Stimulated activated naive CD4-positive, alpha-beta T cell (primary cell): ENCODE results near the gene TMEM11.
"Not testable (repeated sequence)": the region's sequence is repeated elsewhere in the genome, so short reads cannot be mapped to it uniquely, and the experiment has no call there.

Experiments used
- DNase-seq, 6 experiments: peaks; one replicate each; lab custom pipeline; 2025; lab: John Stamatoyannopoulos, UW

TMEM11 gene

DNA sequence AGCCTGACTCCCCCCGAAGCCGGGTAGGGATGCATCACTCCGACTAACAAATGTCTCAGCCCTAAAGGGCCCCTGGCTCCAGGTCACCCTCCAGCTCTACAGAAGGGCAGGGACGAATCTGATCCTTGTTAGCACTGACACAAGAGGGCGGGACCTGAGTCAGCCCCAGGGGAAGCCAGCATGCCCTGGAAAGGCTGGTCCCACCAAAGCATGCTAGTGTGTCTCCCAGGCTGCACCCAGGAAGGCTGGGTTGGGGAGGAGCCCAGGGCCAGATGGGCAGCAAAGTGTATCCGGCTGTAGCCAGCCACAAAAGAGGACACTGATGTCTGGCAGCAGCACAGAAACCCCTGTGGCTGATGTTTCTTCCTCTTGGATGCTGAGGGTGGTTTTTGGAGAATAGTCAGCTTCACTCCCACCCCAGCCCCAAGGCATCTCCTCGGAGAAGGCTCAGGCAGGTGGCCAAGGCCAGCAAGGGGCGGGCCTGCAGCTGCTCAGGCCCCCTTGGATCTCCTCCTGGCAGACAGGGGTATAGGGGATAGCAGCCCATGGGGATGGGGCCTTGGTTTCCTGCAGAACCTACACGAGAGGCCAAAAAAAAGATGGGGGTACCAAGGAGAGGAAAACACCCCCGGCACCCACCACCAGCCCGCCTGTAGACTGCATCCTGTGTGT lies 28.2 kb upstream of the TMEM11 start:
- no peak for DNase-seq

DNA sequence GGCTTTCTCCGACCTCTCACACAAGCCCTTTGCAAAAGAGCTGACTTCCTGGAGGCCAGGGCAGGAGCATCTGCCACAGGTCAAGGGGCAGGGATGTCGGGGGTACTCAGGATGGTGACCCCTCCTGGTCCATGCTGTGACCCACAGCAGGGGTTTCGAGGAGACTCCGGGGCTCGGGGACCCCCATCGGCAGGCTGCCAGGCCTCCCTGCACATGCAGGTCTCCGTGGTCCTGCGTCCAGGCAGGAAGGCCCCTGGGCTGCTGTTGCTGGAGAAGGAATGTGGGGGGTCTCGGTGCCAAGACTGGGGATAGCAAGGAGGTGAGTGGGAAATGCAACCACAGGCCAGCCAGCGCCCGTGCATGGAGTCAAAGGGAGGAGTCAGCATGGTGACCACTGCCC lies 27.6 kb upstream of the TMEM11 start:
- no peak for DNase-seq

DNA sequence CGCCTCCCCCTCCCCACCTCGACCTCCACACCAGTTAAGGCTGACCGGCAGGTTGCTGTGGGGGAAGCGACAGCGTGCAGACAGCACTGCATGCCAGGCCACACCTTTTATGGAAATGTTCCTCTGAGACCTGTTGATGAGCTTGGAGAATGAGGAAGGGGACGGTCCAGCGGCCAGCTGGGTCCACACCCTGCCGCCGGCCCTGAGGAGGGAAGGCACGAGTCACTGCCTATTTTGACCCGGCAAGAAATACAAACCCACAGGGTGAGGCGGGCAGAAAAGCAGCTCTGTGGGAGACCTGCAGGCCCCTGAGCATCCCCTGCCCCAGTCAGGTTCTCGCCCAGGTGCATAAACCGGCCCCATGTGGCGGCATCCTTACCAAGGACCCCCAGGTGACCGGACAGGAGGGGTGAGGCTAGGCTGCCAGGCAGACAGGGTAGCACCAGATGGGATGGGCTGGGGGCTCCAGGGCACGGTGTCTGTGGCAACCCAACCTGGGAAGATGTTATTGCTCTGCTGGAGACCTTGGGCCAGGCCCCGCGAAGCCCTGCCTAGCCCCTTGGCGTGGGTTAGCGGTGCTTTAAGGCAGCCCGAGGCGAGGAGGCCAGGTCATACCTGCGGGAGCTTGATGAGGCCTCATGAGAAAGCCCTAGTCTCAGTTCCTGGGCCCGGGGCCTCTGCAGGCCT lies 26.6 kb upstream of the TMEM11 start:
- no peak for DNase-seq

DNA sequence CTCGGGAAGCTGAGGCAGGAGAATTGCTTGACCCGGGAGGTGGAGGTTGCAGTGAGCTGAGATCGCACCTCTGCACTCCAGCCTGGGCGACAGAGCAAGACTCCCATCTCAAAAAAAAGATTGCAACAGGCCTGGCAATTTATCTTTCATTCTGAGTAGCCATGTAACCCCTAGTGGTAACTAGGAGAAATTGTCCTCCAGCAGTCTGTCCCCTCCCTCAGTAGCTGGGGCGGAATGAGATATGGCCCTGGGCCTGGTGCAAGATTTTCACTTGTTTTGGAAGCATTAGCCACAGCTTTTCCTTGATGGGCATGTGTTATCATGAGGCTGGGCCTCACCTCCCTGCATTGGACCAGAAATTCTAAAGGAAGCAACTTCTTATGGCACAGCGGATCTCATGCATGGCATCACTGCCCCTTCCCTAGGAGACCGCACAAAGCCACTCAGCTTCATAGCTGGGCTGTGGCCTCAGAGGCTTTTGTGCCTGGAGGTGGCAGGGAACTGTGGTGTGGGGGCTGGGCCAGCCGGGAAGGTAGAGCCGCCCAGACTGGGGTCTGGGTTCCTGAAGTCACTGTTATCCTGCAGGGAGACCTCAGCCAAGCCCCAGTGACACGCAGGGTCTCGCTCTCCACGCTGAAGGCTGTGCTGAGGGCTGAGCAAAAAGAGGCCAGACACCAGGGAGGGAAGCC lies 25.9 kb upstream of the TMEM11 start:
- DNase-seq = no peak

DNA sequence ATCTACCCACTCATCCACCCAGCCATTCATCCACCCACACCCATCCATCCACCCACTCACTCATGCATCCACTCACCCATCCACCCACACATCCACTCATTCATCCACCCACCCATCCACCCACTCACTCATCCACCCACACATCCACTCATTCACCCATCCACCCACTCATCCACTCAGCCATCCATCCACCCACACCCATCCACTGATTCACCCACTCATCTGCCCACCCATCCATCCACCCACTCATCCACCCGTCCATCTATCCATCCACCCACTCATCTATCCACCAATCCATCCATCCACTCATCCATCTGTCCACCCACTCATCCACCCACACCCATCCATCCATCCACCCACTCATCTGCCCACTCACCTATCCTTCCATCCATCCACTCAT lies 22.0 kb upstream of the TMEM11 start:
- DNase-seq = no peak

DNA sequence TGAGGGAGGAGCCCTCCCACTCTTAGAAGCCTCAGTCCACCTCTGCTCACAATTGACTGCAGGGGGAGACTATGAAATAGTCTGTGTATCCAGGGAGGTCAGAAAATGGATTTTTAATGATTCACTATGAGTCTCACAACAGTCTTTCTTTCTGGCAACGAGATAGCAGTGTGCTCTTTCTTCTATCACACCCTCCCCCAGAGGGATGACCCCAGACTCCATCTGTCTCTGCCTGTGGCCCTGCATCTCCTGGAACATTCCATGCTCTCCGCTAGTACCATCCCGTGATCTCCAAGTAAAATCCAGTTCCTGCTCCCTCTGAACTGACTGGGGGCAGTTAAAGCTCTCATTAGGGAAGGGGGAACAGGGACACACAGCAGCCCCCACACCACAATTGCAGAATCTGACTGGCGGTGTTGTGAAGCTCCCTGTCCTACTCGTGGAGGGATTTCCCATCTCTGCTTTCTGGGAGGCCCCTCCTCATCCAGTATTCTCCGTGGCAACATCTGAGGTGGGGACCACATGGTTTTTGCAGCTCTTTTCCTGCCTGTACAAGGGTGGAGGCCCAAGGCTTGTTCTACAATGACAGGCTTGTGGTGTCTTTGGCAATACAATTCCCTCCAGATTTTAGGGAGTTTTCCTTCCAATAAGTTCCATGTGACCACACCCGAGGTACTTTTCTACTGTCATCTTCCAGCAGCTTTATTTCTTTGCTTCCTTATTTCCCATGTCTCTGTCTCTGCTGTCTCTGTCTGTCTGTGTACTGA lies 19.8 kb upstream of the TMEM11 start:
- no peak for DNase-seq

DNA sequence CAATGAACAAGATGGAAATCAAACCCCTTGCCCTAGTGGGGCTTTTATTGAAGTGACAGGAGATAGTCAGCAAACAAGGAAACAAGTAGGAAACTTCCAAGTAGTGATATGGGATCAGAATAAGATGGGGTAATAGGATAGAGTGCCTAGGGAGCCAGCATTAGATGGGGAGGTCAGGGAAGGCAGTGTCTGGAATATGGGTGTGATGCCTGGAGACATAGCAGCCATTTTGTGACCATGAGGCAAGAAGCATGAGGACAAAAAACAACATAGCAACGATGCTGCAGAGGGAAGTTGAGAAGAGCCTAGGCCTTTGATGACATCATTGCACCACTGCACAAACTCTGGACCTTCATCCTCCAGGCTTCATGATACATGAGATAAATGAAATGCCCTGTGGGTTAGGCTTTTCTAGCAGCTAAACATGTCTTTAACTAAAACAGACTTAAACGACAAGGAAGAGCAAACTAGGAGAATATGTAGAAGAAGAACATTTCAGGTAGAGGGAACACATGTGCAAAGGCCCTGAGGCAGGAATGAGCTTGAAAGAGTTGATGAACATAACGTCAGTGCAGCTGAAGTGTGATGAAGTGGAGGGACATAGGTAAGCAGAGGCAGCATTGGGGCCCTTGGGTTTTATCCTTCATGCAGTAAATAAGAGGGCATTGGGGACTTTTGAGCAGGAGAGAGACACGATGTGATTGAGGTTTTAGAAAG lies 18.2 kb upstream of the TMEM11 start:
- DNase-seq = no peak

DNA sequence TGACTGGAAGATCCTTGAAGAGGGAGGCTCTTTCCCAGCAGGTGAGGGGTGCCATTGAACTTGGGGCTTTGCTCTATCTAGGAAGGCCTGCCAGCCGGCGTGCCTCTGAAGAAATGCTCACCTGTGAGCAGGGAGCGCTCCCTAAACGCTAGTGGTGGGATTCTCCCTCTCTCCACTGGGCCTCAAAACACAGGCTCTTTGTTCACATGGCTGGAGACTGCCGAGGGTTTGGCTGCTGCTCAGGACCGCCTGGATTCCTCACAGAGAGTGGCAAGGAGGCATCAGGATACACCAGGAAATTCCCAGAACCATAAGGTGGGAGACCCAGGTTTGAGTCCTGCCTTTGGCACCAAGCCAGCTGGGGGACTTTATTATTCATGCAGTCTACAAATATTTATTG lies 17.6 kb upstream of the TMEM11 start:
- no peak for DNase-seq

DNA sequence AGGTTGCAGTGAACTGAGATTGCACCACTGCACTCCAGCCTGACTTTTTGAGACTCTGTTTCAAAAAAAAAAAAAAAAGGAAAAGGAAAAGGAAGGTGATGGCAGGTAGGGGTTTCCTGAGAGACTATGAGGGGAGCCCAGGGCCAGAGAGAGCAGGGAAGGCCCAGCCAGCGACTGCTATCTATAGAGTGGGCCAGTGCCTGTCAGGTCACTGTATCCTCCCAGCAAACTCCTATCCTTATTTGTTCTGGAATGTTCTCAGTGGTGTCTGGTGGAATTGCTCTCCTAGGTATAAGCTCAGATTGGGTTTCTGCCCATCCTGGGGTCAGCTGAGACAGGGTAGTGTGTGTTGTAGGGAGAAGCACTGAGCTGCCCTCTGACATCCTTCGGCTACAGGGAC lies 14.9 kb upstream of the TMEM11 start:
- DNase-seq = no peak

DNA sequence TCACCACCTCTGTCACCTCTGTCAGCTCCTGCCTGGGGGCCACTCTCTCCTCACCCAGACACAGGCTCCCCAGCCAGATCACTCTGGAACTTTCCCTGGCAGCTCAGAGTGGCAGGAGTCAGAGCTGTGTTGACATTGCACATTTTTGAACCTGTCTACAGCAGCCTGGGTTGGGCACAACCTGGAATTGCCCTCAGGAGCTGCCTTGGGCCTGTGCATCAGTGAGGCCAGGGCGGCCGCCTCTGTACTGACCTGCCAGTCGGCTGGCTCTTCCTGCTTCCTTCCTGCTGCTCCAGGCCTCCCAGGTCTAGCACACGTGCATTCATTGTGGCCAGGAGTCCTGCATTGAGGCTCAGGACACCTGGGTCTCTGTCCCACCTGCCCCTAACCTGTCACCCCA lies 14.2 kb upstream of the TMEM11 start:
- DNase-seq = no peak

DNA sequence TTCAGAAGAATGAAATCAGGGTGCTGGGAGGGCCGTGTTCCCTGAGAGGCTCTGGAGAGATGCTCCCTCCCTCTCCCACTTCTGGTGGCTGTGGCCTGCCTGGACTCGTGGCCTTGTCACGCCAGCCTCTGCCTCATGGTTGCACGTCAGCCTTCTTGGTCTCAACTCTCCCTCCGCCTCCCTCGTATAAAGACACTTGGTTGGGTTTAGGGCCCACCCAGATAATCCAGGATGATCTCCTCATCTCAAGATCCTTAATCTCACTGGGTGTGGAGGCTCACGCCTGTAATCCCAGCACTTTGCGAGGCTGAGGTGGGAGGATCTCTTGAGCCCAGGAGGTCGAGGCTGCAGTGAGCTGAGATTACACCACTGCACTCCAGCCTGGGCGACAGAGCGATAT lies 13.3 kb upstream of the TMEM11 start:
- DNase-seq = not testable (repeated sequence)

DNA sequence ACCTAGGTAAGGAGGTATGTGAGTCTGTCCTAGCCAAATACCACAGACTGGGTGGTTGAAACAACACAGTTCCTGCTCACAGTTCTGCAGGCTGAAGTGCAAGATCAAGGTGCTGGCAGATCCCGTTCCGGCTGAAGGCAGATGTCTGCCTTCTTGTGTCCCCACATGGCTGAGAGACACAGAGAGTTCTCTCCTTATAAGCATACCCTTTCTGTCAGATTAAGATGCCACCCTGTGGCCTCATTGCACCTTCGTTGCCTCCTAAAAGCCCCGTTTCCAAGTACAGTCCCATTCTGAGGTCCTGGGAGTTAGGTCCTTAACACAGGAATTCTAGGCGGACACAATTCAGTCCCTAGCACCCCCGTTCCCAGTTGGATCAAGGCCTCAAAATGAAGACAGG lies 9.1 kb upstream of the TMEM11 start:
- no peak for DNase-seq

DNA sequence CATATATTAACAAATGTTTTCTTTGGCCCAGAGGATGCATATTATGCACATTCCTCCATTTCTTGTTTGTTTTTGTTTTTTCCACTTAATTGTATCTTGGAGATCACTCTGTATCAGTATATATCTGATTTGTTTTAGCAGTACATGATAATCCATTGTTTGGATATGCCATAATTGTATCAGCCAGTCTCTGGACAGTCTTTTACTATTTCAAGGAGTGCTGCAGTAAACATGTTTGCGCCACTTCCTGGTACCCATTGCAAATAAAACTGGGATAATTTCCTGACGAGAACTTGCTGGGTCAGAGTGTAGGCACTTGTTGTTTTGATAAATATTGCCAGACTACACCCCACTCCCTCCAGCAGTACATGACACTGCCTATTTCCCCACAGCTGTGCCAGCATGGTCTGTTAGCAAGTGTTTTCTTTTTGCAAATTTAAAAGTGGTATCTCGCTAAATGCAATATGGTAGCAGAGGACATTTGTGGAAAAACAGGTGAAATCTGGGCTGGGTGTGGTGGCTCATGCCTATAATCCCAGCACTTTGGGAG lies 4.9 kb upstream of the TMEM11 start:
- no peak for DNase-seq

DNA sequence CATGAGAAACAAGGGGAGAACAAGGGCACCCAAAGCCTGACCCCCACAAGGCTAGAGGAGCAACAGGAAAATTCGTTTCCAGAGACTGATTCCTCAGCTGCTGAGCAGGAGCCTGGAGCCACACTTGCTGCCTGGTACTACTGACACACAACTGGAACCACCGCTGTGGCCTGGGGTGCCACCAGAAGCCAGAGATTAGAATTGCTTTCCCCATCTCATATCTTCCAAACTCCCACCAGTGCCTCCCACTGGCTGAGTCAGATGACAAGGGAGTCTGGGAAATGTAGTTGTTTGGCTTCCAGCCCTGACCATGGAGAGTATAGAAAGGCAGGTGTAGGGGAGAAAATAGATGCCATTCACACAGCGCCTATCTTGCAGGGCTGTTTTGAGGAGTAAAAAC lies 4.1 kb upstream of the TMEM11 start:
- DNase-seq = no peak

DNA sequence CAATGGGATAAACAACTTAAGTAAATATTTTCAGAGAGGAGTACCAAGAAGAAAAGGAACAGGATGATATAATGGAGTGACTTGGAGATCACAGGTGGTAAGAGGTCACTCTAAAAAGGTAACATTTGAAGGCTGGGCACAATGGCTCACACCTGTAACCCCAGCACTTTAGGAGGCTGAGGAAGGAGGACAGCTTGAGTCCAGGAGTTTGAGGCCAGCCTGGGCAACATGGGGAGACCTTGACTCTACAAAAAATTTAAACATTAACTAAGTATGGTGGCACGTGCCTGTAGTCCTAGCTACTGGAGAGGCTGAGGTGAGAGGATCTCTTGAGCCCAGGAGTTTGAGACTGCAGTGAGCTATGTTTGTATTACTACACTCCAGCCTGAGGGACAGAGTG lies 3.4 kb upstream of the TMEM11 start:
- no peak for DNase-seq

DNA sequence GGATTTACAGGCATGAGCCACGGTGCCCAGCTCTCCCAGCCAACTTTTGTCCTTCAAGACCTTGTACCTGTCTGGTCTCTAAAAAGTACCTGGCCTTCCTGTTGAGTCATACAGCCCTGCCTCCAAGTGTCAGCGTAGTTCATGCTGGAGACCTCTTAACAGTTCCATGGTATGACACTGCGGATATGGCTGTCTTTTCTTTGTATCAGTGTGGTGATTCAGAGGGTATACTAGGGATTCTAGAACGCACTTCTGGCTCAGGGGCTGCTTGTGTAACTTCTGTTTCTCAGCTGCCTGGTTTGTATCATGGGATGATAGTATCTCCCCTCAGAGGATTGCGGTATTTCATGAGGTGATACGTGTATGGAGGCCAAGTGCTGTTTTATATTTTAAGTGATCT lies 2.0 kb upstream of the TMEM11 start:
- no peak for DNase-seq

DNA sequence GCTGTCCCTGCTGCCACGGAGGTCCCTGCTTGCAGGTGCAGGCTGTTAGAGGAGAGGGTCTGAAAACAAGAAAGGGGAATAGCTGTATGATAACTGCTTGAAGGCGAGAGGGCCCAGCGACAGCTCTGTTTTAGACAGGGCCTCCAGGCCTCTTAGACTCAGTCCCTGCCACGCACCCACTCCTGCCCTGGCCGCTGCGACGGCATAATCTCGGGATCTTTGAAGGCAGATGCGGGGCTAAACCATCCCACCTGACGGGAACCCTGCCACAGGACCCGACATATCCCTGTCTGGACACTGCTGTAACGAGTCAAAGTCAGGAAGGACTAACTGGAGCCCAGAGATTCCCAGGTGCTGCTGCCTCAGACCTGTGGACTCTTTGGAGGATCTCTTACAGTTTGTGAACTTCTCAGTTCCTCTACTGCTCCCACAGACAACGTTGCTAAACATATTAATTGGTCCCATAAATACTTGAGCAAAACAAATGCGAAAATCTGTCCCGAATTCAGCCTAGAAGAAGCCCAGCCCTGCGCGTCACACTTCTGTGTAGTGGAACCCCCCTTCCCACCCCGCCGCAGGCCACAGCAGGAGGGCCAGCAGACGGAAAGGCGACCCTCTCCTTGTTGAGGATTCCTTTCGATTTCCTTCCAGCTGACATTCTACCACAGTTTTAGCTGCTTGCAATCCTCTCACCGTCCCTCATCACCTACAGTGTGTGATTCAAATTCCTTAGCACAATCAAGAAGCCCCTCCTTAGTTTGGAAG lies 998 bp upstream of the TMEM11 start:
- peak in 1 of 6 experiments; percentile 14 for DNase-seq

DNA sequence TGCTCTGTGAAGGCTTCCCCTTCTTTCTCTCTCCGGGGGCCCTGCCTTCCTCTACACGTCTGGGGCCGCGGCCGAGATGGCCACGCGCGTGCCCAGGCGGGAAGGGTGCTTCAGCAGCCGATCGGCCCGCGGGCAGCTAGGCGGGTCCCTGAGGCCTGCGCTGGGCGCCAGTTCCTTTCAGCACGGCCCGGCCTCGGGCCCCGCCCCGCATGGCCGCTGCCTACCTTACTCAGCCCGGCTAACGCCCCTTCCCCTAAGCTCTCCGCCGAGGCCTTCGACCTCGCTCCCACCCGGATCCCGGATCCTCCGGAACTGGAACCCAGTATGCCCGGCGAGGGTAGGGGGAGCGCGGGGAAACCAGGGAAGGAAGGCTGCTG lies 335 bp downstream of the TMEM11 start:
- peak in 1 of 6 experiments; percentile 49 for DNase-seq

DNA sequence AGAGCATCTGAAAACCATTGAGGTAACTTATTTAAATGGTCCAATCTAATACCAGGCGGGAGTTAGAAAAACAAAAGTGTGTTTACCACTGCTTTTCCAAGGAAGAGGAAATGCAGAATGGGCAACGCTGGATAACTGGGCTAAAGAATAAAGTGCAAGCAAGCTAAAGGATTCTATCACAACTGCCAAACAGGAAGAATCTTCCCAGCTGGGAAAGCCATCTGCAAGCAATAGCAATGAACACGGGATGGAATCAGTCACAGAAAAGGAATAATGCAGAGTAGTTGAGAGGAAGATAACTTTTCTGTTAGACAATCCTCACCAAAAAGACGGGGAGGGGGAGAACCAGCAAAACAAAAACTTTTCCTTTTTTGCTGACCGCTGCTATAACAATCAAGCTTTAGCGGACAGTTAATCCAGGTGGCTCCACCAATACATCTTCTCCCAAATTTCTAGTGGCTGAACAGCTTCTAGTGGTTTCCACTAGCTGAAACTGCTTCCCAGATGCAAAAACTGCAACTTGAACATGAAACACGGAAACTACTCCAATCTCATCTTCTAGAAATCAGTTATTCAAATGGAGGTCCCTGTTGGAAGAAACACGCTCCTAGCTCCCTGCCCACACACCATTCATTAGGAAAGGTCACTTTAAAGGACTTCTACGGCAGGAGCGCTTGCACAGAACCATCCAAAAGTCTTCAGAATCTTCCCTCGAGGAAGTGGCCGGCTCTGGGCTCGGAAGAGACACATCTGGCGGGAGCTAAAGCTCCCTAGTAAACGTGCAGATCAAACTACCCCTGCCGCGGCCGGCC lies 929 bp downstream of the TMEM11 start:
- no peak for DNase-seq

DNA sequence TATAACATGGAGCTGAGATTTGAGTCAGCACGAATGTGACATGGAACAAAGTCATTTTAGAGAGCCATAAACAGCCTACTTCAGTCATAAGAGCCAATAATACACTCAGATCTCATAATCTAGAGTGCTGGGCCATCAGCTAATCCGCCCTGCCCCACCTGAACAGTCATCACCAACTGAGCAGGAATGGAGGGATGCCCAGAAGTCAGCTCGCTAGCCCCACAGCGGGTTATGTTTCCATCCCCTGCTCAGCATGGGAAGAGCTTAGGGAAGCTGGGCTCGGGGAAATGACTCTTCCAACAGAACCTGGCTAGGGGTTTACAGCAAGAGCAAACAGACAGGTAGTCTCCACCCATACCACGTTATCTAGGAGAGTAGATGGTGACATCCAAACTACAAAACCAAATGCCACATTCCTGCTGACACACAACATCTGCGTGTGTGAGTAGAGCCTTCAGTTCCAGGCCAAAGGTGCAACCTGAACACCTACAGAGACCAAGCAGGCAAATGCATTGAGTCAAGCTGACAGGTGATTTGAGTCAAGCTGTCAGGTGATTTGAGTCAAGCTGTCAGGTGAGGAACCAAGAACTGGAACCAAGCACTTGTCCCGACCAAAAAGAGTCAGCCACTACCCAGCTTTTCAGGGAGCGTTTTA lies 2.0 kb downstream of the TMEM11 start:
- no peak for DNase-seq
